ENCODE measurements around the gene KRTAP10-8. TPM values are rescaled to one million over a fixed set of nuclear protein-coding genes. Genes with fewer than 3 reads are reported as not detected.
"Not testable (repeated sequence)": the region's sequence is repeated elsewhere in the genome, so short reads cannot be mapped to it uniquely, and the experiment has no call there.

The KRTAP10-8 gene
- total and polyA plus RNA-seq, 5 donors: not detected

- not testable (repeated sequence) for H3K4me3 ChIP-seq (ENCODE audit: low read length); ATAC-seq
Measured at GRCh38 chr21:44661567-44661966, 49.7 kb downstream of the KRTAP10-8 start.

More at GRCh38 chr21:44661567-44661966, 49.7 kb downstream of the KRTAP10-8 start:
- intact Hi-C loops (cut with DNase I); H3K9me3 ChIP-seq (ENCODE audit: control insufficient read depth, low read length); DNase-seq; H3K4me1 ChIP-seq (ENCODE audit: control insufficient read depth, insufficient read depth, low read length); H3K27me3 ChIP-seq (ENCODE audit: control insufficient read depth, insufficient read depth); H3K27ac ChIP-seq (ENCODE audit: low read length): not testable (repeated sequence)
- 53% methylated on average over 7 of the region's 7 CpGs for WGBS

Other genes starting within 250 kb of the KRTAP10-8 start
- gene LRRC3, start 156.6 kb upstream of the KRTAP10-8 start, total RNA-seq: 1 to 10 TPM in 3 of 4 donors, under 1 TPM in 1; 0.89 to 1.1 (median 1.0) TPM
- 0.93 TPM for gene LRRC3, start 156.6 kb upstream of the KRTAP10-8 start, polyA plus RNA-seq
- gene KRTAP10-1, start 71.9 kb upstream of the KRTAP10-8 start, total RNA-seq: not detected
- not detected for gene KRTAP10-1, start 71.9 kb upstream of the KRTAP10-8 start, polyA plus RNA-seq
- not detected for gene KRTAP10-2, start 60.6 kb upstream of the KRTAP10-8 start, total RNA-seq
- gene KRTAP10-2, start 60.6 kb upstream of the KRTAP10-8 start, polyA plus RNA-seq: 0.11 TPM
- not detected for gene KRTAP10-3, start 53.3 kb upstream of the KRTAP10-8 start, total RNA-seq
- gene KRTAP10-3, start 53.3 kb upstream of the KRTAP10-8 start, polyA plus RNA-seq: not detected
- gene KRTAP10-4, start 38.4 kb upstream of the KRTAP10-8 start, total RNA-seq: not detected
- not detected for gene KRTAP10-4, start 38.4 kb upstream of the KRTAP10-8 start, polyA plus RNA-seq
- not detected for gene KRTAP10-5, start 31.5 kb upstream of the KRTAP10-8 start, total RNA-seq
- not detected for gene KRTAP10-5, start 31.5 kb upstream of the KRTAP10-8 start, polyA plus RNA-seq
- not detected for gene KRTAP10-6, start 19.6 kb upstream of the KRTAP10-8 start, total RNA-seq
- gene KRTAP10-6, start 19.6 kb upstream of the KRTAP10-8 start, polyA plus RNA-seq: not detected
- gene KRTAP10-7, start 11.5 kb upstream of the KRTAP10-8 start, total RNA-seq: not detected
- gene KRTAP10-7, start 11.5 kb upstream of the KRTAP10-8 start, polyA plus RNA-seq: not detected
- not detected for gene KRTAP10-9, start 15.0 kb downstream of the KRTAP10-8 start, total RNA-seq
- gene KRTAP10-9, start 15.0 kb downstream of the KRTAP10-8 start, polyA plus RNA-seq: not detected
- gene KRTAP10-10, start 25.3 kb downstream of the KRTAP10-8 start, total RNA-seq: not detected
- gene KRTAP10-10, start 25.3 kb downstream of the KRTAP10-8 start, polyA plus RNA-seq: not detected
- gene KRTAP10-11, start 34.3 kb downstream of the KRTAP10-8 start, total RNA-seq: not detected
- gene KRTAP10-11, start 34.3 kb downstream of the KRTAP10-8 start, polyA plus RNA-seq: not detected
- gene KRTAP12-4, start 42.6 kb downstream of the KRTAP10-8 start, total RNA-seq: not detected
- not detected for gene KRTAP12-4, start 42.6 kb downstream of the KRTAP10-8 start, polyA plus RNA-seq
- gene KRTAP12-3, start 45.9 kb downstream of the KRTAP10-8 start, total RNA-seq: not detected
- not detected for gene KRTAP12-3, start 45.9 kb downstream of the KRTAP10-8 start, polyA plus RNA-seq
- gene KRTAP12-2, start 54.8 kb downstream of the KRTAP10-8 start, total RNA-seq: not detected
- not detected for gene KRTAP12-2, start 54.8 kb downstream of the KRTAP10-8 start, polyA plus RNA-seq
- gene KRTAP12-1, start 70.1 kb downstream of the KRTAP10-8 start, total RNA-seq: not detected
- not detected for gene KRTAP12-1, start 70.1 kb downstream of the KRTAP10-8 start, polyA plus RNA-seq
- not detected for gene KRTAP10-12, start 85.1 kb downstream of the KRTAP10-8 start, total RNA-seq
- not detected for gene KRTAP10-12, start 85.1 kb downstream of the KRTAP10-8 start, polyA plus RNA-seq
- 1 to 10 TPM in 3 of 4 donors, under 1 TPM in 1; 0.29 to 4.6 (median 1.3) TPM for gene TSPEAR, start 99.5 kb downstream of the KRTAP10-8 start, total RNA-seq
- 2.2 TPM for gene TSPEAR, start 99.5 kb downstream of the KRTAP10-8 start, polyA plus RNA-seq
- gene UBE2G2, start 189.7 kb downstream of the KRTAP10-8 start, total RNA-seq: 10 to 100 TPM; 57.0 to 69.8 (median 64.7) TPM
- 39.6 TPM for gene UBE2G2, start 189.7 kb downstream of the KRTAP10-8 start, polyA plus RNA-seq
- 10 to 100 TPM; 74.4 to 87.8 (median 84.1) TPM for gene SUMO3, start 206.0 kb downstream of the KRTAP10-8 start, total RNA-seq
- gene SUMO3, start 206.0 kb downstream of the KRTAP10-8 start, polyA plus RNA-seq: 53.3 TPM

Measured in right cardiac atrium (tissue), 5 donors.